D721Med (cell line): Measurements from ENCODE around the gene FER.
"Not testable (repeated sequence)": the region's sequence is repeated elsewhere in the genome, so short reads cannot be mapped to it uniquely, and the experiment has no call there.

ENCODE experiments used
- DNase-seq: peaks from one replicate; pipeline ENCODE4 v3.0.0; 2011; ENCODE audit warnings: low spot score; ENCODE audit not compliant: insufficient read length
- FAIRE-seq: peaks from 2 replicates; lab custom pipeline; 2011; peaks lifted over from hg19 to GRCh38; lab: Jason Lieb, UNC
- CTCF ChIP-seq: IDR thresholded peaks from 2 replicates; pipeline ENCODE4 v1.5.1; 2012; ENCODE audit warnings: mild to moderate bottlenecking, control low read depth; ENCODE audit not compliant: insufficient read depth; ENCODE audit errors: missing control alignments

FER gene

GRCh38 chr5:108818613-108819272 is 71.0 kb downstream of the FER start:
- DNase-seq (no peak), FAIRE-seq (no peak)
- TF ChIP-seq CTCF, result no peak

DNA sequence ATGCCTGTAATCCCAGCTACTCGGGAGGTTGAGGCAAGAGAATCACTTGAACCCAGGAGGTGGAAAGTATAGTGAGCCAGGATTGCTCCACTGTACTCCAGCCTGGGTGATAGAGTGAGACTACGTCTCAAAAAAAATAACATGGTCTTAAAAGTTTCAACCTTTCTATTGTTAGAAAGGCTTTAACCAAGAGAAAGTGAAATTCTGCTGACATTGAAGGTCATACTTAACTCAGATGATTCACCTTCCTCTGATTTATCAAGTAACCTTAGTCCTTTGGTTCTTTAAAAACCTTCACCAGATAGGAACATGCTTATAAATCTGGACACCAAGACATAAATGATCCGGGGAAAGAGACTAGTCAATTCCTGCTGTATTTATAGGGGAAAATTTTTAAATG is 73.3 kb downstream of the FER start:
- no peak for TF ChIP-seq CTCF
- FAIRE-seq, result no peak
- no peak for DNase-seq

- DNase-seq (no peak), FAIRE-seq (no peak)
- no peak for TF ChIP-seq CTCF
Measured at GRCh38 chr5:108822211-108822947, 74.7 kb downstream of the FER start.

GRCh38 chr5:108827131-108827530 is 79.4 kb downstream of the FER start:
- DNase-seq (no peak), FAIRE-seq (no peak)
- TF ChIP-seq CTCF, result no peak

- no peak for DNase-seq
- FAIRE-seq, result no peak
- TF ChIP-seq CTCF, result no peak
Measured at GRCh38 chr5:108830705-108831276, 83.1 kb downstream of the FER start.

GRCh38 chr5:108836492-108836891 is 88.8 kb downstream of the FER start:
- FAIRE-seq, result no peak
- no peak for TF ChIP-seq CTCF

GRCh38 chr5:108842260-108842941 is 94.7 kb downstream of the FER start:
- not testable (repeated sequence) for DNase-seq

More at GRCh38 chr5:108836492-108836891, 88.8 kb downstream of the FER start:
- DNase-seq, result no peak

GRCh38 chr5:108851129-108851528 is 103.4 kb downstream of the FER start:
- DNase-seq, FAIRE-seq: not testable (repeated sequence)

More at GRCh38 chr5:108842260-108842941, 94.7 kb downstream of the FER start:
- FAIRE-seq, result not testable (repeated sequence)
